HepG2 (cell line): ENCODE data around the gene P2RX2. TPM values are rescaled to one million over a fixed set of nuclear protein-coding genes. Genes with fewer than 3 reads are reported as not detected.
A peak's percentile ranks its signal among the peaks of the same experiment; 100 is the strongest.

Experiments used
- ATAC-seq: fragments of 200-7000 bp; cut with Tn5 transposase; 3 replicates; pipeline ENCODE4 v1.9.1; 2020; ENCODE audit warnings: mild to moderate bottlenecking, moderate library complexity
- BruUV-seq: library from RNA; stranded (reverse); fragments of 400-500 nt; replicated peaks from 2 replicates; lab custom pipeline; 2021; lab: Mats Ljungman, UMichigan
- CTCF ChIA-PET: fragments of 300-600 bp; formaldehyde crosslinking; extraction: SDS; loops from one replicate; lab custom pipeline; 2021; ENCODE audit warnings: low total read pairs, inconsistent platforms, low intra/inter-chr PET ratio; lab: Yijun Ruan, JAX
- POLR2A ChIA-PET: fragments of 350-600 bp; sonication (Branson Sonifier 250); formaldehyde crosslinking; loops from one replicate; lab custom pipeline; 2020; ENCODE audit warnings: antibody characterized with exemption, inconsistent platforms; lab: Yijun Ruan, JAX
- DNase-seq: peaks from one replicate; pipeline ENCODE4 v3.0.0-alpha.2; 2015; ENCODE audit warnings: low spot score
- FAIRE-seq: peaks from 3 replicates; lab custom pipeline; 2011; peaks lifted over from hg19 to GRCh38; lab: Jason Lieb, UNC
- H2AFZ ChIP-seq: one replicate; pipeline ENCODE4 v1.6.1; 2011; ENCODE audit warnings: low read length, inconsistent platforms
- H3K27ac ChIP-seq: fragments of 300-600 bp; 3 replicates; pipeline ENCODE4 v1.8.0; 2011; ENCODE audit warnings: mixed run types, mild to moderate bottlenecking, mixed read lengths, low read length, inconsistent platforms; ENCODE audit not compliant: insufficient read depth; ENCODE audit errors: extremely low read length
- H3K27me3 ChIP-seq, 2 experiments: fragments of 200-600 bp in 1 of 2; 2 replicates in 1 of 2; 3 replicates in 1 of 2; pipeline versions ENCODE4 v1.6.0 to v1.8.0; 2011; ENCODE audit warnings: low read length in 2 of 2, mild to moderate bottlenecking in 2 of 2, moderate library complexity in 2 of 2, inconsistent platforms in 1 of 2; ENCODE audit not compliant: insufficient read depth in 2 of 2, control insufficient read depth in 1 of 2
- H3K36me3 ChIP-seq, 2 experiments: fragments of 200-600 bp in 1 of 2; replicated peaks in 1 of 2; 2 replicates in 1 of 2; 3 replicates in 1 of 2; pipeline versions ENCODE4 v1.5.1 to v1.8.0; 2011; ENCODE audit warnings: low read length in 2 of 2, inconsistent platforms in 1 of 2; ENCODE audit not compliant: insufficient read depth in 2 of 2, control insufficient read depth in 1 of 2
- H3K4me1 ChIP-seq: 2 replicates; pipeline ENCODE4 v1.5.1; 2012; ENCODE audit warnings: low read length, inconsistent platforms; ENCODE audit not compliant: insufficient read depth
- H3K4me2 ChIP-seq: 2 replicates; pipeline ENCODE4 v1.6.0; 2011; ENCODE audit warnings: low read depth, low read length, inconsistent platforms
- H3K4me3 ChIP-seq, 3 experiments: fragments of 200-600 bp in 1 of 3; sonication (generic), shearing (Covaris generic) in 1 of 3; replicated peaks in 1 of 3; 2 replicates each; pipeline ENCODE4 v1.5.1; 2011 to 2016; ENCODE audit warnings: low read length in 3 of 3, inconsistent platforms in 2 of 3, low read depth in 2 of 3, mild to moderate bottlenecking in 2 of 3, control low read depth in 1 of 3, mixed read lengths in 1 of 3; ENCODE audit not compliant: insufficient read depth in 1 of 3
- H3K79me2 ChIP-seq: one replicate; pipeline ENCODE4 v1.6.1; 2011; ENCODE audit warnings: low read length, inconsistent platforms; ENCODE audit not compliant: insufficient read depth
- H3K9ac ChIP-seq: 2 replicates; pipeline ENCODE4 v1.6.0; 2011; ENCODE audit warnings: mild to moderate bottlenecking, low read depth, low read length, inconsistent platforms; ENCODE audit not compliant: insufficient read depth
- H3K9me3 ChIP-seq: 2 replicates; pipeline ENCODE4 v1.5.1; 2012; ENCODE audit warnings: mild to moderate bottlenecking, low read length
- H4K20me1 ChIP-seq: 2 replicates; pipeline ENCODE4 v1.6.0; 2011; ENCODE audit warnings: inconsistent platforms, mild to moderate bottlenecking, low read length, moderate library complexity; ENCODE audit not compliant: insufficient read depth
- ASH2L ChIP-seq: fragments of 300-600, 200-600 bp; sonication (generic); IDR thresholded peaks from 2 replicates; pipeline ENCODE4 v1.7.0; 2017; ENCODE audit warnings: low read depth, mild to moderate bottlenecking, moderate library complexity, mixed read lengths, low read length; ENCODE audit not compliant: insufficient read length
- DNMT3B ChIP-seq: conservative IDR thresholded peaks from 2 replicates; pipeline ENCODE4 v1.6.1; 2016; ENCODE audit warnings: missing biosample characterization, control low read depth
- GABPB1 ChIP-seq: IDR thresholded peaks from 2 replicates; pipeline ENCODE4 v1.6.1; 2016; ENCODE audit warnings: mild to moderate bottlenecking, missing genetic modification reagents, moderate library complexity, missing compliant biosample characterization
- HDAC2 ChIP-seq: sonication (generic); formaldehyde crosslinking; IDR thresholded peaks from 2 replicates; pipeline ENCODE4 v1.4.0; 2020; ENCODE audit warnings: missing genetic modification reagents
- MED1 ChIP-seq: sonication (generic); formaldehyde crosslinking; IDR thresholded peaks from 2 replicates; pipeline ENCODE4 v1.4.0; 2020; ENCODE audit warnings: missing genetic modification reagents
- NCOA5 ChIP-seq: sonication (generic); formaldehyde crosslinking; IDR thresholded peaks from 2 replicates; pipeline ENCODE4 v1.4.0; 2020; ENCODE audit warnings: missing genetic modification reagents
- RNF2 ChIP-seq: fragments of 450-650 bp; conservative IDR thresholded peaks from 2 replicates; pipeline ENCODE4 v1.6.1; 2016; ENCODE audit warnings: low read depth
- SPEN ChIP-seq: sonication (generic); formaldehyde crosslinking; IDR thresholded peaks from 2 replicates; pipeline ENCODE4 v1.5.1; 2020; ENCODE audit warnings: low read depth, mild to moderate bottlenecking, missing genetic modification reagents
- SRF ChIP-seq: IDR thresholded peaks from 2 replicates; pipeline ENCODE4 v1.6.1; 2011; ENCODE audit warnings: mild to moderate bottlenecking, low read depth, low read length, moderate library complexity
- ZNF124 ChIP-seq: sonication (generic); formaldehyde crosslinking; IDR thresholded peaks from 2 replicates; pipeline ENCODE4 v1.4.0; 2020; ENCODE audit warnings: missing genetic modification reagents
- ZNF616 ChIP-seq: sonication (generic); formaldehyde crosslinking; IDR thresholded peaks from 2 replicates; pipeline ENCODE4 v1.5.0; 2020; ENCODE audit warnings: low read depth, mild to moderate bottlenecking, missing genetic modification reagents
- ZNF629 ChIP-seq: sonication (generic); formaldehyde crosslinking; conservative IDR thresholded peaks from 2 replicates; pipeline ENCODE4 v1.5.0; 2020; ENCODE audit warnings: missing genetic modification reagents
- ZSCAN29 ChIP-seq: sonication (generic); formaldehyde crosslinking; conservative IDR thresholded peaks from 2 replicates; pipeline ENCODE4 v1.4.0; 2020; ENCODE audit warnings: mild to moderate bottlenecking, missing genetic modification reagents
- WGBS: methylation state at CpG from one replicate; pipeline ENCODE4 v1.1.6; 2017; ENCODE audit warnings: low lambda C conversion rate; 5-methylcytosine and 5-hydroxymethylcytosine counted together
- in situ Hi-C: cut with HindIII; loops from 2 replicates; pipeline ENCODE4 v1.10.0; 2017; ENCODE audit warnings: low pct_unique_long_range_greater_than_20kb; ENCODE audit not compliant: extremely low pct_ligation_motif_present
- intact Hi-C: fragments of 100-400 bp; cut with micrococcal nuclease; formaldehyde crosslinking; loops from one replicate; pipeline ENCODE4 v1.10.0; 2022; ENCODE audit not compliant: unreplicated experiment
- polyA plus RNA-seq, 8 experiments: library from polyadenylated mRNA; depleted of rRNA in 3 of 8; stranded (reverse) in 7 of 8; unstranded in 1 of 8; fragments of >200 nt; fragmentation: Illumina TruSeq in 4 of 8; extraction: Trizol in 4 of 8; gene quantifications; 2 replicates each; pipeline versions ENCODE4 v1.2.1 to v1.2.3, GENCODE V29; 2011 to 2016; ENCODE audit warnings: low read depth in 4 of 8, missing spikeins in 1 of 8, mixed read lengths in 1 of 8; ENCODE audit not compliant: insufficient read depth in 1 of 8
- total RNA-seq, 5 experiments: library from RNA; depleted of rRNA; stranded (reverse); fragments of >200 nt; fragmentation: Illumina TruSeq; extraction: Trizol; gene quantifications; 2 replicates each; pipeline ENCODE4 v1.2.3, GENCODE V29; 2016; ENCODE audit warnings: low read depth in 1 of 5
- TF ChIP-seq, protein P1 (sequence below): IDR thresholded peaks from 2 replicates; pipeline ENCODE4 v1.6.1; 2016; ENCODE audit warnings: missing compliant biosample characterization, missing genetic modification reagents, borderline replicate concordance
- TF ChIP-seq, protein P2 (sequence below): sonication (generic); formaldehyde crosslinking; IDR thresholded peaks from 2 replicates; pipeline ENCODE4 v1.5.0; 2020; ENCODE audit warnings: missing genetic modification reagents, mild to moderate bottlenecking, borderline replicate concordance
- TF ChIP-seq, protein P3 (sequence below): sonication (generic); formaldehyde crosslinking; IDR thresholded peaks from 2 replicates; pipeline ENCODE4 v1.4.0; 2020; ENCODE audit warnings: mild to moderate bottlenecking, missing genetic modification reagents, borderline replicate concordance
- TF ChIP-seq, protein P4 (sequence below): sonication (generic); formaldehyde crosslinking; IDR thresholded peaks from 2 replicates; pipeline ENCODE4 v1.5.0; 2020; ENCODE audit warnings: mild to moderate bottlenecking, missing genetic modification reagents, borderline replicate concordance

P2RX2 gene
- total and polyA plus RNA-seq, 2 of the 13 experiments (the other 11 are each of a cell fraction or from before 2014, with no cell fraction given) = not detected

DNA sequence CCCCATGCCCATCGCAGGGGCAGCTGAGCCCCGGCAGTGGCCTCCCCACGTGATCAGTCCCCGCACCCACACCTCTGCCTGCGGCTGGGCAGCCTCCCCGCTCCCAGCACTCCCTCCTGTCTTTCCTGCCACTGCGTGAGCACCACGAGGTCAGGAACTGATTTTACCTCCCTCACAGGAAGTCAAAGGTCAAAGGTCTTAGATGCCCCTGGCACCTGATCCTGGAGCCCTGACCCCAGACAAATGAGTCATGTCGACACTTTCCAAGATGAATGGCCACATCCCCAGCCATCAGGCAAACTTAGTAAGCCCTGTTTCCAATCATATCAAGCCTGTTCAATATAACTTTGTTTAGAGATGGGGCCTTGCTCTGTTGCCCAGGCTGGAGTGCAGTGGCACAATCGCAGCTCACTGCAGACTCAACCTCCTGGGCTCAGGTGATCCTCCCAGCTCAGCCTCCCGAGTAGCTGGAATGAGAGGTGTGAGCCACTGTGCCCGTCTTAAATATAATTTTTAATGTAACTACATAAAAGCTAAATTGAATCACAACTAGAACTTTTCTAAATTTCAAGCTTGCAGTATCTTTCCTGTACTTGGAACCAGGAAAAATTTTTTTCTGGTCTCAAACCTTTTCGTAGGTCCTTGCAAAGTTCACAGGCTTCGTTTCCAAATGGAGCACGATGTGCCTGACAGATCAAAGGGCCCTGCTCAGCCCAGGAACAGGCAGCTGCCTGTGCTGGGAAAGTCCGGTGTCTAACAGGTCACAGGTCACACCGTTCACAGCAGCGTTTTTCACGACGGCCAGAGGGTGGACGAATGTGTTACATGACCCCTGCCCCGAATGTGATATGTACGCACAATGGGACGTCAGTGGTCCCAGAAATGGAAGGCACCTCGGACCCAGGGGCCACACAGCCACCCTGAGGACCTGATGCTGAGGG, 10.1 kb upstream of the P2RX2 start:
- WGBS = 2% methylated on average over 24 of the region's 25 CpGs
- Histone ChIP-seq H3K79me2 (no peaks in the 10 kb centered on the region), H3K27me3 (peaks cover 0 to 27% of the 10 kb centered on the region in 2 experiments; a peak in 4 of 5 replicates), H3K9me3 (peaks cover 8% of the 10 kb centered on the region; the same call in 1 of the 2 replicates), H3K9ac (peak overlapping the region; percentile 34; the same call in 1 of the 2 replicates), H3K4me1 (peaks cover 39% of the 10 kb centered on the region), H3K4me2 (peak overlapping the region; percentile 70), H3K27ac (peak overlapping the region; percentile 65), H2AFZ (no peak overlapping the region), H3K4me3 (peak overlapping the region in 1 of 3 experiments; percentile 44; a peak in 2 of 6 replicates), H4K20me1 (no peaks in the 10 kb centered on the region), H3K36me3 (no peaks in the 10 kb centered on the region)
- in situ Hi-C loops = loop anchor here (5.0 kb wide), 1 partner anchor 191 kb away; no protein-coding TSS in a partner anchor
- no TSS peak for BruUV-seq
- intact Hi-C loops = loop anchor here (1.0 kb wide), 1 partner anchor 14 kb away; no protein-coding TSS in a partner anchor
- ATAC-seq (peak; percentile 91), FAIRE-seq (peak; percentile 93), DNase-seq (peak; percentile 83)
- POLR2A ChIA-PET = no interaction called here
- CTCF ChIA-PET = no interaction called here
- TF ChIP-seq, protein P1, sequence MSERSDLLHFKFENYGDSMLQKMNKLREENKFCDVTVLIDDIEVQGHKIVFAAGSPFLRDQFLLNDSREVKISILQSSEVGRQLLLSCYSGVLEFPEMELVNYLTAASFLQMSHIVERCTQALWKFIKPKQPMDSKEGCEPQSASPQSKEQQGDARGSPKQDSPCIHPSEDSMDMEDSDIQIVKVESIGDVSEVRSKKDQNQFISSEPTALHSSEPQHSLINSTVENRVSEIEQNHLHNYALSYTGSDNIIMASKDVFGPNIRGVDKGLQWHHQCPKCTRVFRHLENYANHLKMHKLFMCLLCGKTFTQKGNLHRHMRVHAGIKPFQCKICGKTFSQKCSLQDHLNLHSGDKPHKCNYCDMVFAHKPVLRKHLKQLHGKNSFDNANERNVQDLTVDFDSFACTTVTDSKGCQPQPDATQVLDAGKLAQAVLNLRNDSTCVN (CRISPR knock-in tag) = no peak
- TF ChIP-seq ZNF616 (CRISPR knock-in tag) (0 out of 2 replicates have a peak, but pooled peaks have one; percentile 63), DNMT3B (no peak), ZNF629 (peak; percentile 43), GABPB1 (peak; percentile 78), ASH2L (peak; percentile 58), ZSCAN29 (CRISPR knock-in tag) (0 out of 2 replicates have a peak, but pooled peaks have one; percentile 41), HDAC2 (peak; percentile 78), RNF2 (peak; percentile 75), SRF (no peak), MED1 (CRISPR knock-in tag) (peak; percentile 81), SPEN (CRISPR knock-in tag) (peak; percentile 56; the same call in 1 of the 2 replicates), NCOA5 (CRISPR knock-in tag) (no peak), ZNF124 (CRISPR knock-in tag) (no peak)
- TF ChIP-seq, protein P2, sequence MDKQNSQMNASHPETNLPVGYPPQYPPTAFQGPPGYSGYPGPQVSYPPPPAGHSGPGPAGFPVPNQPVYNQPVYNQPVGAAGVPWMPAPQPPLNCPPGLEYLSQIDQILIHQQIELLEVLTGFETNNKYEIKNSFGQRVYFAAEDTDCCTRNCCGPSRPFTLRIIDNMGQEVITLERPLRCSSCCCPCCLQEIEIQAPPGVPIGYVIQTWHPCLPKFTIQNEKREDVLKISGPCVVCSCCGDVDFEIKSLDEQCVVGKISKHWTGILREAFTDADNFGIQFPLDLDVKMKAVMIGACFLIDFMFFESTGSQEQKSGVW = peak; percentile 87; the same call in 1 of the 2 replicates
- TF ChIP-seq, protein P3, sequence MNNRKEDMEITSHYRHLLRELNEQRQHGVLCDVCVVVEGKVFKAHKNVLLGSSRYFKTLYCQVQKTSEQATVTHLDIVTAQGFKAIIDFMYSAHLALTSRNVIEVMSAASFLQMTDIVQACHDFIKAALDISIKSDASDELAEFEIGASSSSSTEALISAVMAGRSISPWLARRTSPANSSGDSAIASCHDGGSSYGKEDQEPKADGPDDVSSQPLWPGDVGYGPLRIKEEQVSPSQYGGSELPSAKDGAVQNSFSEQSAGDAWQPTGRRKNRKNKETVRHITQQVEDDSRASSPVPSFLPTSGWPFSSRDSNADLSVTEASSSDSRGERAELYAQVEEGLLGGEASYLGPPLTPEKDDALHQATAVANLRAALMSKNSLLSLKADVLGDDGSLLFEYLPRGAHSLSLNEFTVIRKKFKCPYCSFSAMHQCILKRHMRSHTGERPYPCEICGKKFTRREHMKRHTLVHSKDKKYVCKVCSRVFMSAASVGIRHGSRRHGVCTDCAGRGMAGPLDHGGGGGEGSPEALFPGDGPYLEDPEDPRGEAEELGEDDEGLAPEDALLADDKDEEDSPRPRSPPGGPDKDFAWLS (CRISPR knock-in tag) = no peak
- TF ChIP-seq, protein P4, sequence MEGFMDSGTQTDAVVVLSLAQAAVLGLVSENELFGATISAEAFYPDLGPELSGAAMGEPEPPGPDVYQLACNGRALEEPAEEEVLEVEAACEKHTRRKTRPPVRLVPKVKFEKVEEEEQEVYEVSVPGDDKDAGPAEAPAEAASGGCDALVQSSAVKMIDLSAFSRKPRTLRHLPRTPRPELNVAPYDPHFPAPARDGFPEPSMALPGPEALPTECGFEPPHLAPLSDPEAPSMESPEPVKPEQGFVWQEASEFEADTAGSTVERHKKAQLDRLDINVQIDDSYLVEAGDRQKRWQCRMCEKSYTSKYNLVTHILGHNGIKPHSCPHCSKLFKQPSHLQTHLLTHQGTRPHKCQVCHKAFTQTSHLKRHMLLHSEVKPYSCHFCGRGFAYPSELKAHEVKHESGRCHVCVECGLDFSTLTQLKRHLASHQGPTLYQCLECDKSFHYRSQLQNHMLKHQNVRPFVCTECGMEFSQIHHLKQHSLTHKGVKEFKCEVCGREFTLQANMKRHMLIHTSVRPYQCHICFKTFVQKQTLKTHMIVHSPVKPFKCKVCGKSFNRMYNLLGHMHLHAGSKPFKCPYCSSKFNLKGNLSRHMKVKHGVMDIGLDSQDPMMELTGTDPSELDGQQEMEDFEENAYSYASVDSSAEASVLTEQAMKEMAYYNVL (CRISPR knock-in tag) = no peak
